Loucy (cell line): ENCODE results near the gene TRIM63.

Experiments
- H2AFZ ChIP-seq: fragments of 200-600 bp; sonication (generic); 2 replicates; pipeline ENCODE4 v1.6.0; 2016; ENCODE audit warnings: antibody characterized with exemption, mild to moderate bottlenecking, low read length, moderate library complexity
- H3F3A ChIP-seq: fragments of 200-600 bp; 2 replicates; pipeline ENCODE4 v1.6.0; 2016; ENCODE audit warnings: antibody characterized with exemption, low read depth, mild to moderate bottlenecking
- H3K27me3 ChIP-seq: fragments of 200-600 bp; sonication (generic); 2 replicates; pipeline ENCODE4 v1.6.1; 2014; ENCODE audit warnings: low read length, mild to moderate bottlenecking; ENCODE audit not compliant: insufficient read depth, poor library complexity, severe bottlenecking
- H3K36me3 ChIP-seq: fragments of 200-600 bp; sonication (generic); 2 replicates; pipeline ENCODE4 v1.6.1; 2016; ENCODE audit warnings: low read length; ENCODE audit not compliant: insufficient read depth
- H3K4me1 ChIP-seq: fragments of 200-600 bp; sonication (generic); 2 replicates; pipeline ENCODE4 v1.5.1; 2014; ENCODE audit warnings: low read length, mild to moderate bottlenecking; ENCODE audit not compliant: insufficient read depth, poor library complexity, severe bottlenecking
- H3K4me2 ChIP-seq: fragments of 200-600 bp; sonication (generic); 2 replicates; pipeline ENCODE4 v1.6.0; 2014; ENCODE audit warnings: antibody characterized with exemption, low read length, low read depth, mild to moderate bottlenecking; ENCODE audit not compliant: poor library complexity, severe bottlenecking
- H3K4me3 ChIP-seq: fragments of 200-600 bp; sonication (generic); 2 replicates; pipeline ENCODE4 v1.5.1; 2014; ENCODE audit warnings: low read length, mild to moderate bottlenecking, mixed read lengths; ENCODE audit not compliant: poor library complexity, severe bottlenecking
- H3K79me2 ChIP-seq: fragments of 200-600 bp; sonication (generic); 2 replicates; pipeline ENCODE4 v1.6.1; 2014; ENCODE audit warnings: low read length; ENCODE audit not compliant: insufficient read depth
- H3K9ac ChIP-seq: fragments of 200-600 bp; sonication (generic); 2 replicates; pipeline ENCODE4 v1.6.0; 2014; ENCODE audit warnings: mild to moderate bottlenecking, low read depth, low read length, moderate library complexity; ENCODE audit not compliant: poor library complexity, severe bottlenecking
- H3K9me2 ChIP-seq: fragments of 200-600 bp; sonication (generic); replicated peaks from 2 replicates; pipeline ENCODE4 v1.6.1; 2016; ENCODE audit warnings: low read depth, low read length, mixed read lengths
- H3K9me3 ChIP-seq: fragments of 200-600 bp; sonication (generic); 2 replicates; pipeline ENCODE4 v1.6.1; 2014; ENCODE audit warnings: mild to moderate bottlenecking, antibody characterized with exemption, low read length, low read depth; ENCODE audit not compliant: insufficient read depth
- H4K20me1 ChIP-seq: fragments of 200-600 bp; sonication (generic); 2 replicates; pipeline ENCODE4 v1.6.0; 2014; ENCODE audit warnings: antibody characterized with exemption, low read length, mild to moderate bottlenecking; ENCODE audit not compliant: insufficient read depth, poor library complexity, severe bottlenecking
- CTCF ChIP-seq: fragments of 200-600 bp; sonication (generic); conservative IDR thresholded peaks from 2 replicates; pipeline ENCODE4 v1.5.1; 2014; ENCODE audit warnings: mild to moderate bottlenecking, antibody characterized with exemption, low read length
- EZH2phosphoT487 ChIP-seq: fragments of 200-600 bp; IDR thresholded peaks from 2 replicates; pipeline ENCODE4 v1.6.1; 2018; ENCODE audit warnings: antibody characterized with exemption, mild to moderate bottlenecking, moderate library complexity, borderline replicate concordance

Gene TRIM63

DNA sequence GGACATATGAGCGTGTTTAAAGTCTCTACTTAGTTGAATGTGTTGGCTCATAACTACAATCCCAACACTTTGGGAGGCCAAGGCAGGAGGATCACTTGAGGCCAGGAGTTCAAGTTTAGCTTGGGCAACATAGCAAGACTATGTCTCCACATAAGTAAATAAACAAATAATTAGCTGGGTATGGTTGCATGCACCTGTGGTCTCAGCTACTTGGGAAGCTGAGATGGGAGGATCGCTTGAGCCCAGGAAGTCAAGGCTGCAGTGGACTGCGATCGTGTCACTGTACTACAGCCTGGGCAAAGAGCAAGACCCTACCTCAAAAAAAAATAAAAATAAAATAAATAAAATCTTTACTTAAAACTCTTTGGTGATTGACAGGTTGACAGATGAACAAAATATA is 31.2 kb upstream of the TRIM63 start:
- Histone ChIP-seq H3K36me3 (no peaks in the 10 kb centered on the region), H3K4me1 (peaks cover 23% of the 10 kb centered on the region), H3K9ac (no peak overlapping the region), H4K20me1 (no peaks in the 10 kb centered on the region), H3K9me3 (no peaks in the 10 kb centered on the region), H3K79me2 (no peaks in the 10 kb centered on the region), H3K4me3 (no peak overlapping the region), H3F3A (no peaks in the 10 kb centered on the region), H3K27me3 (no peaks in the 10 kb centered on the region), H3K9me2 (no peaks in the 10 kb centered on the region), H2AFZ (no peak overlapping the region), H3K4me2 (no peak overlapping the region)
- TF ChIP-seq CTCF (no peak), EZH2phosphoT487 (no peak)

GRCh38 chr1:26097696-26098095 is 30.3 kb upstream of the TRIM63 start:
- no peaks in the 10 kb centered on the region for H3F3A ChIP-seq
- peaks cover 14% of the 10 kb centered on the region for H3K4me1 ChIP-seq
- H3K9me2 ChIP-seq = no peaks in the 10 kb centered on the region
- no peak overlapping the region for H2AFZ ChIP-seq
- TF ChIP-seq EZH2phosphoT487 (no peak), CTCF (no peak)
- peak overlapping the region; percentile 1 for H3K9ac ChIP-seq
- H3K4me2 ChIP-seq = peak overlapping the region; percentile 25
- no peaks in the 10 kb centered on the region for H3K9me3 ChIP-seq
- no peaks in the 10 kb centered on the region for H4K20me1 ChIP-seq
- no peaks in the 10 kb centered on the region for H3K36me3 ChIP-seq
- no peaks in the 10 kb centered on the region for H3K27me3 ChIP-seq
- H3K79me2 ChIP-seq = no peaks in the 10 kb centered on the region
- no peak overlapping the region for H3K4me3 ChIP-seq

GRCh38 chr1:26096471-26096870 is 29.0 kb upstream of the TRIM63 start:
- Histone ChIP-seq H3K9me3 (no peaks in the 10 kb centered on the region), H3K4me1 (peaks cover 9% of the 10 kb centered on the region), H3K9me2 (no peaks in the 10 kb centered on the region), H3K79me2 (no peaks in the 10 kb centered on the region), H3K4me2 (no peak overlapping the region), H3K4me3 (no peak overlapping the region), H4K20me1 (no peaks in the 10 kb centered on the region), H3F3A (no peaks in the 10 kb centered on the region), H3K27me3 (no peaks in the 10 kb centered on the region), H3K9ac (no peak overlapping the region), H3K36me3 (no peaks in the 10 kb centered on the region), H2AFZ (no peak overlapping the region)
- TF ChIP-seq EZH2phosphoT487 (no peak), CTCF (no peak)
